Panc1 (cell line): ENCODE measurements around the gene SNRPA.

Source experiments
- POLR2AphosphoS5 ChIP-seq: IDR thresholded peaks from 2 replicates; pipeline ENCODE4 v1.6.1; 2012; ENCODE audit warnings: mild to moderate bottlenecking, low read depth, low read length, moderate library complexity
- REST ChIP-seq, 2 experiments: IDR thresholded peaks; 2 replicates each; pipeline ENCODE4 v1.6.1; 2011 to 2012; ENCODE audit warnings: low read depth in 2 of 2, control low read depth in 1 of 2, low read length in 1 of 2, mild to moderate bottlenecking in 1 of 2, moderate library complexity in 1 of 2; ENCODE audit not compliant: insufficient read depth in 1 of 2
- TCF7L2 ChIP-seq: IDR thresholded peaks from 2 replicates; pipeline ENCODE4 v1.6.1; 2011; ENCODE audit warnings: mild to moderate bottlenecking, low read depth, low read length, inconsistent platforms
- TF ChIP-seq, protein P1 (sequence below): fragments of 450-650 bp; IDR thresholded peaks from 2 replicates; pipeline ENCODE4 v1.5.1; 2017; ENCODE audit warnings: mild to moderate bottlenecking

- TF ChIP-seq POLR2AphosphoS5 (no peak), REST (IDR thresholded peaks at IDR 0.05; ENCODE audit: insufficient read depth in 1 of 2, low read depth in 2 of 2, low read length in 1 of 2) (no peak), TCF7L2 (no peak)
- TF ChIP-seq, protein P1, sequence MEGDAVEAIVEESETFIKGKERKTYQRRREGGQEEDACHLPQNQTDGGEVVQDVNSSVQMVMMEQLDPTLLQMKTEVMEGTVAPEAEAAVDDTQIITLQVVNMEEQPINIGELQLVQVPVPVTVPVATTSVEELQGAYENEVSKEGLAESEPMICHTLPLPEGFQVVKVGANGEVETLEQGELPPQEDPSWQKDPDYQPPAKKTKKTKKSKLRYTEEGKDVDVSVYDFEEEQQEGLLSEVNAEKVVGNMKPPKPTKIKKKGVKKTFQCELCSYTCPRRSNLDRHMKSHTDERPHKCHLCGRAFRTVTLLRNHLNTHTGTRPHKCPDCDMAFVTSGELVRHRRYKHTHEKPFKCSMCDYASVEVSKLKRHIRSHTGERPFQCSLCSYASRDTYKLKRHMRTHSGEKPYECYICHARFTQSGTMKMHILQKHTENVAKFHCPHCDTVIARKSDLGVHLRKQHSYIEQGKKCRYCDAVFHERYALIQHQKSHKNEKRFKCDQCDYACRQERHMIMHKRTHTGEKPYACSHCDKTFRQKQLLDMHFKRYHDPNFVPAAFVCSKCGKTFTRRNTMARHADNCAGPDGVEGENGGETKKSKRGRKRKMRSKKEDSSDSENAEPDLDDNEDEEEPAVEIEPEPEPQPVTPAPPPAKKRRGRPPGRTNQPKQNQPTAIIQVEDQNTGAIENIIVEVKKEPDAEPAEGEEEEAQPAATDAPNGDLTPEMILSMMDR, result no peak
Observed at GRCh38 chr19:40813182-40813581, 62.2 kb downstream of the SNRPA start.
